Loucy (cell line): ENCODE measurements around the gene CLCNKB.

Experiments
- CTCF ChIP-seq: fragments of 200-600 bp; sonication (generic); conservative IDR thresholded peaks from 2 replicates; pipeline ENCODE4 v1.5.1; 2014; ENCODE audit warnings: mild to moderate bottlenecking, antibody characterized with exemption, low read length
- EZH2phosphoT487 ChIP-seq: fragments of 200-600 bp; IDR thresholded peaks from 2 replicates; pipeline ENCODE4 v1.6.1; 2018; ENCODE audit warnings: antibody characterized with exemption, mild to moderate bottlenecking, moderate library complexity, borderline replicate concordance

DNA sequence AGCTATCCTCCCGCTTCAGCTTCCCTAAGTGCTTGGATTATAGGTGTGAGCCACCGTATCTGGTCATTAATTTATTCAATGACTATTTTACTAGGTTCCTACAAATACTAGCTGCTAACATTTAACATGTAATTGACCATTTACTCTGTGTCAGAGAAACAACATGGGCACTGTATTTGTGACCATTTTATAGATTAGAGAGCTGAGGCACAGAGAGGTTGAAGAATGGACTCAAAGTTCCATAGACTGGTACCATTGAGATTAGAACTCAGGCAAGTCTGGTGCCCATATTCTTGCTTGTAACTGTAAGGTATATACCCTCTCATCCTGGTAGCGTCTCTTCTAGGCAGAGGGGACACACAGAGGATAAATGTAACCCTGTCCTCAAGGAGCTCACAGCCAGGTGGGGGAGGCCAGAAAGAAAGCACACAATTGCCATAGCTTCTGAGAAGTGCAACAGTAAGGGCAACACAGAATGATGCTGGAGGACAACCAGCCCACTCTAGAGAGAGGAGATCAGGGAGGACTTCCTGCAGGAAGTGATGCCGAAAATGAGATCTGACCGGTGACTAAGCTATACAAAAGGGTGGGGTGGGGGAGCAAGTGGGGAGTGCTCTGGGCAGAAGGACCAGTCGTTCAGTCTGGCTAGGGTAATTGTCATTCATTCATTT is 35.8 kb upstream of the CLCNKB start:
- no peak for TF ChIP-seq CTCF
- no peak for TF ChIP-seq EZH2phosphoT487
